NCI-H748 (cell line): ENCODE data around the gene NR2F1.

ENCODE experiments used
- DNase-seq: peaks from one replicate; lab custom pipeline; 2025; ENCODE audit not compliant: unreplicated experiment; lab: John Stamatoyannopoulos, UW

NR2F1 gene

DNA sequence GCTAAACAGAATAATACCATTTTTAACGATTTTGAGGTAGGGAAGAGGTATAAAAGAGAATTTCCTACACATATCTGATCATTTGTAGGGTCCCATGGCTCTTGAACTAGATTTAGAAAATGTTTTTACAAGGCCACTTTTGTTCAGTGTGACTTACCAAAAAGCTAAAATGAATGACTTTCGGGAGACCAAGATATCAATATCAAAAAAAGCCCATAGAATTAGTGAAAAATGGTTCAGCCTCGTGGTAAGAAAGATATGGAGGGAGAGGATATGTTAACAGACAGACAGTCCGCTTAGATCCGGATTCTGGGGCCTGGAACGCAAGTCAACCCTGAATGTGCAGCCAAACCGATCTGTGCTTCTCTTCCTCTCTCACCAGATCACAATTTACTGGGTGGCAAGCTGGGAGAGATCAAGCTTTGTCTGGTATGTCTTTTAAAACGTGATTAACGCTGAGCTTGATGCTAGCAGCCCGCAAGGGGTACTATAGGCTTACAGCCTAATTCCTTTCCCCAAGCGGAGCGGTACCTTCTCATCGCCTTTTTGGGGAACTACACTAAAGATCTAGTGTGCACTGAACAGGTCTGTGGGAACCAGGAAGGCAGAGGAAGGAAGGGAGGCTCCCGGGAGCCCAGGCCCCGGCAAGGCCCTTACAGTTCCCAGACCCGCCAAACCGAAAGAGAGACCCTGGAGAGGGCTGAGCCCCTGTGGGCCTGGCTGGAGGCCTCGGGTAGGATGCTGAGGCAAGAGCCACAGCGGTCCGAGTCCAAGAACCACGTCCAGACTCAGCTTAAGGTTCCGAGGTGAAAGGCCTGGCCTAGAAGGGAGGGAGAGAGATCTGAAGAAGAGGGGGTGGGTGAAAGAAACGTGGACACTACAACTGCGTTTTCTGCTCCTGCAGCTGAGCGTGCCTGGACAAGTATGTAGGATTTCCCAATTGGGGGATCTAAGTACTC is 4.9 kb upstream of the NR2F1 start:
- no peak for DNase-seq

DNA sequence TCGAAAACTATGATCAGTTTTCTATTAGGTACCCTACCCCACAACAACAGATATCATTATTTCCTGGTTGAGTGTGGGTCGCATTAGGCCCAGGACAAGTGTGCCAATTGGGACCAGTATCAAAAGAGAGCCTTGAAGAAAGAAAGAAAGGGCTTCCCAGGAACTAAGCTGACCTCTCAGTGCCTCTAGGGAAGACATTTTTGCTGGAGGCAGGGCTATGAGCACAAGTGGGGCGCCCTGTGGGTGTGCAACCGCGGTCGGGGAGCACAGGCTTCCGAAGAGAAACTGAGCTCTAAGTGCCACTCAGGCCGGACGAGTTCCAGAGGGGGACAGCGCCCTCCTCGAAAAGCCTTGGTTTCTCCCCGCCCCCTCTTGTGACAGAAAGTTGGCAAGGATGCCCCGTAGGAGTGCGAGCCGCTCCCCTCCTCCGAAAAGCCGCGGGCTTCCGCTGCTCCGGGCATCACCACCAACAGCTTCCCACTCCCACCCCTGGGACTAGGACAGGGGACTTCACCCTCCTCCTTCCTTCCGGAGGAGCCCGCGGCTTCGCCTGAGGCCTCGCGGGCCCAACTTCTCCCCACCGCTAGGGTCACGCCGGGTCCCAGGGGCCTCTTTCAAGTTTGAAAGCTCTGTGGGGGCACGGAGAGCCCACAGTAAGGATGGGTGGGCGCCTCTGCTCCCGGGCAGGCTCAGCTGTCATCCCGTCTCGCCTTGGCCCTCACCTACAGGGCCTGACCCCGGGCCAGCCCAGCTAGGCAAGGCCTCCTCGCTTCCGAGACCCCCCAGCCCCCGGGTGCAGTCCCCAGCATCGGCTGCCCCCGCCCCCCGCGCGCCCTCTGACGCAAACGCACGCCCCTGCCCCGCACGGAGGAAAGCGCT is 4.0 kb upstream of the NR2F1 start:
- peak; percentile 73 for DNase-seq

DNA sequence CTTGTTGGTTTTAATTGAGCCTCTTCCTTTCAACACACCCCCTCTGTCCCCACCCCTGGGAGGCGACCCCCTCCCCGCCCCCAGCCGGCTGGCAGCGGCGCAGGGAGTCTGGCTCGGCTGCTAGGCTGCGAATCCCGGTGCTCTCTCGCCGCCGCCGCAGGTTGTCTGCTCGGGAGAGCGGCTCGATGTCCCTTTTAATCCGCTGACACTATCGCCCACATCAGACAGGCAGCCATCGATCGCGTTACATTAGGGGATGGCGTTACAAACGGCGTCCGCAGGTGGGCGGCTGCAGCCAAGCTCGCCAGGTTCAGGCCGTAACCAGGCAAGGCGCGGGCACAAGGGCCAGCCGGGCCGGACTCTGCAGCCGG is 3.3 kb upstream of the NR2F1 start:
- peak; percentile 80 for DNase-seq

DNA sequence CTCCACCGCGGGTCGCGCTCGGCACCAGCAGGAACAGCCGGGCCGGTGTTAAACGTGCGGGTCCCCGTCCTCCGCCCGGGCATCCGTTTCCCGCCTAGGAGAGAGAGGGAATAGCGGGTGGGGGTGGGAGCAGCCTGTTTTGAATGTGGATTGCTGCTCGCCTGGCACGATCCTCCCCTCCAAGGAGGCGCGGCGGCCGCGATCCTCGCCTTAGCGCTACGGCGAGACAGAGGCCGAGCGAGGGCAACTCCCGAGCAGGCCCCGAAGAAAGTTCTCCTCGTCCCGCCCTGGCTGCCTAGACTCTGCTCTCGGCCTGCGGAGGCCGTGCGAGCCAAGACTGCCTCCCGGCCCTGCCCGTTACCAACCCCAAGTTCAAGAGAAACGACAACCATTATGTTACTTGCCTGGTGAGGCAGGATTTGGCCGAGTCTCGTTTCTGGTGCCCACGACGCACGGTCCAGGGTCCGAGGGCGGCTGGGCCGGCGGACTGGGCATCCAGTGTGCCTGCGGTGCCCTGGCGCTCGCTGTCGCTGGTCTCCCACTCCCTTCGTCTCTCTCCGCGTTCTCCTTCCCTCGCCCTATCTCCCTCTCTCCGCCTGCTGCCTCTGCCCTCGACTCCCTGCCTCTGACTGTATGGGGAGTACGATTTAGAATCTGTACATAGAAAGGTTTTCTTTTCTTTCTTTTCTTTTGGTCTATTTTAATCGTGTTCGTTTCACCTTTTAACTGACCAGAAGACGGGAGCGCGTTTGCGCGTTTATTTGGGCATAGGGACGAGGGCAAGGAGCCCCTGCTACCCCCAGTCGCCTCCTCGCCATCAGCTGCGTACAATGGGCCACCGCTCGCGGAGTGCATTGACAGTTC is 2.7 kb upstream of the NR2F1 start:
- DNase-seq = peak; percentile 80

DNA sequence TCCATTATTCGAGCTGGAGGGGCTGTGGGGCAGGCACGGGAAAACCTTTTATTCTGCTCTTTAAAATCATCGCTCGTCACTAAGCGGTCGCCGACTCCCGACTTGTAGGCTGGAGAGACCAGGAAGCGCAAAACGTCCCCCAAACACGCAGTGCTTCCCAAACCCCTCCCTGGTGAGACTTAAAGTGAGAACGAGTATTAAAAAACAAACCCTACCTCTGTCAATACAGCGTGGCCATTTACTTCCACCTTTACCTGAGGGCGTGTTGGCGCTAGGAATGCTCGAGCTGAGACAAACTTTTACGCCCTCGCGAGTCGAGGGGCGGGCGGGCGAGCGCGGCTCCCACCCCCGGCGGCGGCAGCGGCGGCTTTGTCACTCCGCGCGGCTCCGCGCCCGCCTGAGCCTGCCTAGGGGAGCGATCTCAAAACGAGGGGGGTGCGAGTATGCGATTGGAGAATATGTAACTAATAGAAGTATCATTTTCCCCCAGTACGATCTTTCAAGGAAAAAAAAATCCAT is 2.0 kb upstream of the NR2F1 start, which contains the start of gene NR2F1-AS1:
TSS of gene NR2F1-AS1 (minus strand) at position 293 of the 519 bp plus-strand sequence.
- peak; percentile 77 for DNase-seq

DNA sequence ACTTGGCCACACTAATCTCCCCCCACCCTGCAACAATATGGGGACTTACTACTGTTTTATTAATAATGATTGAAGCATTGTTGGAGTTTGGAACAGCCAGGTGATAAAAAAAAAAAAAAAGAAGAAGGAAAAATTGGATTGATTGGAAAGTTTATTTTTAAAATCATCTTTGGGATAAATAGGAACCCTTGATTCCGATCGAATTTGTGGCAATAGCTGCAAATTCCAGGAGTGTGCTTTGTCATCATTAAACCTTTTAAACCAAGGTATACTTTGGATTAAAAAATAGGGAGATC is 907 bp upstream of the NR2F1 start:
- no peak for DNase-seq

DNA sequence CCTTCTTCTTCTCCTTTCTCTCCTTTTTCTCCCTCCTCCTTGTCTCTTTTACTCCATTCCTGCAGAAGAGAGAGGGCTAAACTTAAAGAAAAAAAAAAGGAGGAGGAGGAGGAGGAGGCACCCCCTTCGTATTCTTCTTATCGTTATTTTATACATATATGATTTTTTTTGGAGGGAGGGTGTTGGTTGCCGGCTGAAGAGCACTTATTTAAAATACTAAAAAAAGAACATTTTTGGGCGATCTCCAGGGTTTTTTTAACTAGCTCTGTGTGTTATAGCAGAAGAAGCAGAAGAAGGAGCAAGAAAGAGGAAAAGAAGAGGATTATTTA is 381 bp downstream of the NR2F1 start:
- no peak for DNase-seq

DNA sequence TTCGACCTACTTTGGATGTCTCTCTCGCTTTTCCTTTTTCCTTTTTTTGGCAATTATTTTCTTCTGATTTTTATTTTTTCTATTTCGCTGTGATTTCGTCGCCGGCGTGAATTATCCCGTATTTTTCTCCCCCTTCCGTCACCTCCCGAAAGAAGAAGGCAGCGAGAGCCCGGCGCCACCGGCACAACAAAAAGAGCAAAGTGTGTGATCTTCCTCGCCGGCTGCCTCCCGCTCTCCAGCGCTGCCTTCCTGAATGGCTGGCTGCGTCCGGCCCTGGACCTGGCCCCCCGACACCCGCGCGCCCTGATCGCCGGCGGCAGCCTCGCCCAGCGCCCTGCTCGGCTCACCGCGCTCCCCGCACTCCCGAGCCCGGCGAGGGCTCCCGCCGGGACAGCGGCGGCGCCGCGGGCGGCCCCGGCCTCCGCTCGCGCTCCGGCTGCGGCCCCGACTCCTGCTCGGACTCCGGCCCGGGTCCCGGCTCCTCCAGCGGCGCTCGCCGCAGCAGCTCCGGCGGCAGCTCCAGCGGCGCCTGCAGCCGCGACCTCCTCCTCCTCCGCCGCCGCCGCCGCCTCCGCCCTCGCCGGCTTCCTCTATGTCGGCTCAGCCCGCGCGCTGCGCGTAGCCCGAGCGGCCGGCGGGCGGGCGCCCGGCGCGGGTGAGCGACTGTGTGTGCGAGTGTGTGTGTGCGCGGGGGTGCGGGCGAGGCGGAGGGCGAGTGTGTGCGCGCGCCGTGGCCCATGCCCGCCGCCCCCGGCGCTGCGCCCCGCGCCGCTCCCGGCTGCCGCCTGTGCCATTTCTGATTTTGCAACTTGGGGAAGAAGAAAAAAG is 960 bp downstream of the NR2F1 start:
- peak; percentile 74 for DNase-seq

DNA sequence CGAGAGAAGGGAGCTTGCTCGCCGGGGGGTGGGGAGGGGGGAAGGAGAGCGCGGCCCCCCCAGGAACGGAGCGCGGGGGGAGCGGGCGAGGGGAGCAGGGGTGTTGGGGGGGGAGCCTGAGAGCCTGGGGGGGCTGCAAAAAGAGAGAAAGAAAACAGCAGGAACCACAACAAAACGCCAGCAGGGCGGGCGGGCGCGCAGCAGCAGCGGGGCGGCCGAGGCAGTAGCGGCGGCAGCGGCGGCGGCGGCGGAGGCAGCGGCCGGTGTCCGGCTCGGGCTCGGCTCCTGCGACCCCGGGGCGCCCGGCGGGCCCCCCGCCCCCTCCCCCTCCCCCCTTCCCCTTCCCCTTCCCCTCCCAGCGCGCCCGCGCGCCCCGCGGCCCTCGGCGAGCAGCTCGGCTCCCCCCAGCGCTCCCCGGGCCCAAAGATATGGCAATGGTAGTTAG is 1.6 kb downstream of the NR2F1 start:
- peak; percentile 75 for DNase-seq

DNA sequence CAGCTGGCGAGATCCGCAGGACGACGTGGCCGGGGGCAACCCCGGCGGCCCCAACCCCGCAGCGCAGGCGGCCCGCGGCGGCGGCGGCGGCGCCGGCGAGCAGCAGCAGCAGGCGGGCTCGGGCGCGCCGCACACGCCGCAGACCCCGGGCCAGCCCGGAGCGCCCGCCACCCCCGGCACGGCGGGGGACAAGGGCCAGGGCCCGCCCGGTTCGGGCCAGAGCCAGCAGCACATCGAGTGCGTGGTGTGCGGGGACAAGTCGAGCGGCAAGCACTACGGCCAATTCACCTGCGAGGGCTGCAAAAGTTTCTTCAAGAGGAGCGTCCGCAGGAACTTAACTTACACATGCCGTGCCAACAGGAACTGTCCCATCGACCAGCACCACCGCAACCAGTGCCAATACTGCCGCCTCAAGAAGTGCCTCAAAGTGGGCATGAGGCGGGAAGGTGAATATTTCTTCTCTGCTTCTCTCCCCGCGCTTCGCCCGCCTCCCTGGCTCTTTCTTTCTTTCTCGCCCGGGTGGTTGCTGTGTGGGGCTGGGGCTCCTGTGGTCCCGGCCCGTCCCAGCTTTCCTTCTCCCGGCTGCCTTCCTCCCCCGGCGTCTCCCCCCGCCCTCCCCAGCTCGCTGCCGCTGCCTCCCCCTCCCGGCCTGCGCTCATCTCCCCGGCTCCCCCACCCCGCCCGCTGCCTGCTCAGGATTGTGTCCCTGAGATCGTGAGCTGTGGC is 2.2 kb downstream of the NR2F1 start:
- DNase-seq = peak; percentile 71

DNA sequence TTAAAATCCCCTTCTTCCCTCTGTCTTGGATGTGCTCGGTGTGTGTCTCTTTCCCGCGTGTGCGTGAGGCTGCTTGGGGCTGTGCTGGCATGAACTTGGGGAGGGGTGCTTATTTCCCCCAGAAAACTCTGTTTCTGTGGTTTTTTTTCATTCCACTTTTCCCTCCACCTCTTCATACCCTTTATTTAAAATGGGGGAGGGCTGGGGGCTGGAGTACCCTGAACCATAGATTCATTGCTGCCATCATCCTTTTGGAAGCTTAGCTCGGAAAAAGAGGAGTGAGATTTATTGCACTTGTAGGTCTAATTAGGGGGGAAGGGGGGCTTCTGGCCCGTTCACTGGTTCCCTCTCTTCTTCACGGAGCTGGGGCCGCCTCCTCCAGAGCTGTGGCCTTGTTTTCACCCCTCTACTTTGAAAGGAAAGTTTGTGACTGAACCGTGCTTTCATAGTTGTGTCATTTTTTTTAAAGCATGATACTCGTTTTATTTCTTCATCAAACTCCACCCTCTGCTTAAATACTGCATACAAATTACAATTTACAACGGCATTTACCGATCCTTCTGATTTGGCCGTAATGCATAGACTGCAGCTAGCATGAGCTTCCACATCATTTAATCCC is 2.9 kb downstream of the NR2F1 start:
- peak; percentile 85 for DNase-seq

DNA sequence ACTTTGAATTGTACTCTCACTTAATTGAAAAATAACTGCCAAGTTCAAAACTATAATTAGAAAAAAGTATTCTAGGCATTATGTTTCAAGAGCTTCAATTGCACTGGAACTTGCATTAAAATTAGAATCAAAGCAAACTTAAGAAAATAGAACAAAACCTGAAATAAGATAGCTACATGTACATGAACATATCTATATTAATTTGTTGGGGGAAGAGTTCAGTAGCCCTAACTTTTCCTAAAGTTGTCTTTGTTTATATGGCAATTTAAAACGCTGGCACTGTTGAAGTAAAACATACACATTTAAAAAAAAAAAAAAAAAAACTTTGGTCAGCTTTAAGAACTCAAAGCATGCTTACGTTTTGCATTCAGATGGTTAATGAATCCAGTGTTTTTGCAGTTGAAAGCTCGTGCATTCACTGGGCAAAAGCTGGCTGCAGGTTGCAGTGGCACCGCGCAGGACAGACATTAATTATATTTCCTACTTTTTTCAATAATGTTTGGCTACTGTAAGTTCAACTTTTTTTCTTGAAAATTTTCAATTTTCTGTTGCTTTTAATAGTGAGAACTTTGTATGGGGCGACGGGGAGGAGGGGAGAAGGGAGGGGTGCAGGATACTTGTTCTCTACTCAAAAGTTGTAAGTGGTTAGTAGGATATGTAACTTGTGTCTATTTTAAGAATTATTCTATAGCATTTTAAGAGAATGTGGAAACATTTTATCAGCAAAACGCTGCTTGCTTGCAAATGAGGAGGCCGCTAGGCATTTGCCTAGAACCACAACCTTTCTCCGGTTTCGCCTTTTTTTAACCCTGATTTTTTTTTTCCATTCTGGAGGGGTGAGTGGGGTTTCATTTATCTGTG is 3.9 kb downstream of the NR2F1 start:
- DNase-seq = no peak

DNA sequence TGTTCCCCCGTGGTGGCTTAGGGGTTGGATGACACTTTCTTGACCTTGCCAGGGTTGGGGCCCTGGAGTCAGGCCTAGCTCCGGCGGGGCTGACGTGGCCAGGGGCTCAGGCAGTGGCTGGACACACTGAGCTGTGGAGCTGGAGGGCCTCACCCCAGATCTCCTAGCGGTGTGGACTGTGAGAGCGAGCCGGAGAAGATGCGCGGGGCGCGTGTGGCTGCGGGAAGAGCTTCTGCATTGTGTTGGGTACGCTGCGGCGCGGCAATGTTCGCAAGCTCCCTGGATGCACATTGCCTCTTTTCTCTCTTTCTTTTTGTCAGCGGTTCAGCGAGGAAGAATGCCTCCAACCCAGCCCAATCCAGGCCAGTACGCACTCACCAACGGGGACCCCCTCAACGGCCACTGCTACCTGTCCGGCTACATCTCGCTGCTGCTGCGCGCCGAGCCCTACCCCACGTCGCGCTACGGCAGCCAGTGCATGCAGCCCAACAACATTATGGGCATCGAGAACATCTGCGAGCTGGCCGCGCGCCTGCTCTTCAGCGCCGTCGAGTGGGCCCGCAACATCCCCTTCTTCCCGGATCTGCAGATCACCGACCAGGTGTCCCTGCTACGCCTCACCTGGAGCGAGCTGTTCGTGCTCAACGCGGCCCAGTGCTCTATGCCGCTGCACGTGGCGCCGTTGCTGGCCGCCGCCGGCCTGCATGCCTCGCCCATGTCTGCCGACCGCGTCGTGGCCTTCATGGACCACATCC is 4.8 kb downstream of the NR2F1 start:
- DNase-seq = peak; percentile 77

DNA sequence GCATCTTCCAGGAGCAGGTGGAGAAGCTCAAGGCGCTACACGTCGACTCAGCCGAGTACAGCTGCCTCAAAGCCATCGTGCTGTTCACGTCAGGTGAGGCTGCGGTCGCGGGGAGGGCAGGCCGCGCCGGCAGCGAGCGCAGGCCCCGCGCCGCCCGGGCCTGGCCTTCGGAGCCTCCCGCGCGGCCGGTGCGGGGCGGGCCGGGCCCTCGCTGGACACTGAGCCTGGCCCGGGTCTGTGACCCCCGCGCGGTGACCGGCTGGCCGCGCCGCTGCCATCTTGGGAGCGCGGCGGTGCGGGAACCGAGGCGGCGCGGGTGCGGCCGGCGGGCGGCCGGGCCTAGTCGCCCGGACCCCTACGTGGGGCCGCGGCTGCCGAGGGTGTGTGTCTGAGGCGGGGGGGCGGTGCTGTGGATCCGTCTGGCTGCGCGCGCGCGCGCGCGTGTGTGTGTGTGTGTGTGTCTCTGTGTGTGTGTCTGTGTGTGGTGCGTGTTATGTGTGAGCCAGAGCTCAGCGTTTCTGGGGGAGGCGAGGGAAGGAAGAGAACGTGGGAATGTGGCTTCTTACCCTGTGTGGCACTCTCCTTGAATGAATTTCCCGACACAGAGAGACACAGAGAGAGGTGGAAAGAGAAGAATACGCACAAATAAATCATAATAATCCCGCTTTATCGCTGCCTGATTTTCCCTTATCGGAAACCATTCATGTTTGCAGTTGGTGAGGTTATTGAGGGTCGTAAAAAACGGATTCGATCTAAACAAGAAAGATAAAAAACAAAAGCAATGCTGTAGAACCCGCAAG is 5.5 kb downstream of the NR2F1 start:
- DNase-seq = peak; percentile 73

DNA sequence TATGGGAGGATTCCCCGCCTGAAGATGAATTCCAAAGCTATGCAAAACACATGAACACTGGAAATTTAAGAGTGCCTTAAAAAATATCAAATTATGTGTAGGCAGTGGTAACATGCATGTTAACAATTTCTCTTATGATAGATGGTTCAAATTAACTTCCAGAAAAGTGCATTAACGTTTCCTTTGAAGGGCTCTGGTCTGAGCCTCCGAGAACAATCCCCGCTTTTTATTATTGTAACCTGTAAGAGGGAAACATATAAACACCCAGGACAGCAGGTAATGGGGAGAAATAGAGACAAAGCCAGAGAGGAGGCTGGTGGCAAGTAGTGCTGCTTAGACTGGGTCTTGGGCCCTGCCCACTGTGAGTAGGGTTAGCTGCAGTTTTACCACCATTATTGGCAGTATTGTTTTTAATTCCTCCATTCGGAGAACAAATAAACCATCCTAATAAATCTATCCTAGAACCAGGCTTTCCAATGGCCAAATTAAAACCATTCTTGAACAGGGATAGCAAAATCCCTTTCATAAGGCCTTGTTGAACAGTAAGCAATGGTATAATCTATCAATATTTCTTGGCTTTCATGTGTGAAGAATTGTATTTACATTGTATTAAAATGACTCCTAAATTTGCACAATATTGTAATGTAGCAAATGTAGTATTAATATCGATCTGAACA is 6.3 kb downstream of the NR2F1 start:
- peak; percentile 61 for DNase-seq

DNA sequence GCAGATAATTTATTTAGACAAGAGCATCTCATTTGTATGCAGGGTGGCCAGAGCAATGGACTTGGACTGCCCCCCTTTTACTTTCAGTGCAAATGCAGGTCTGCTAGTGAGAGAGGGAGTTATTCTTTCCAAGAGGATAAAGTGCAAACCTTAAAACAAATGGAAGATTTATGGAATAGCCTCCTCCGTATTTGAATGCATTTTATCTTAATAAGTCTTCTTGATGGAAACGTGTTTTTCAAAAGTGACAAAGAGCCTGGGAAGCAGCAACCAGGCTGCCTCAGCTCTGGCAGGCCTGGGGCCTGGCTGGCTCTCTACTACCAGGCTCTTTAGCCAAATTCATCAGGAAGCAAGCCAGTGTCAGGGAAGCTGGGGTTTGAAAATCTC is 6.8 kb downstream of the NR2F1 start:
- DNase-seq = no peak
